GM23338 (cell line): Measurements from ENCODE around the gene MRO. TPM values are rescaled to one million over a fixed set of nuclear protein-coding genes. Genes with fewer than 3 reads are reported as not detected.
A peak's percentile ranks its signal among the peaks of the same experiment; 100 is the strongest.

ENCODE experiments used
- ATAC-seq: fragments of 200-7000 bp; cut with Tn5 transposase; 3 replicates; pipeline ENCODE4 v1.9.1; 2020
- DNase-seq: peaks from one replicate; pipeline ENCODE4 v3.0.0-alpha.2; 2015; ENCODE audit warnings: low spot score
- H2AFZ ChIP-seq: fragments of 200-600 bp; sonication (generic); 2 replicates; pipeline ENCODE4 v1.8.0; 2016; ENCODE audit warnings: antibody characterized with exemption, mild to moderate bottlenecking, moderate library complexity
- H3F3A ChIP-seq: fragments of 200-600 bp; sonication (generic); replicated peaks from 2 replicates; pipeline ENCODE4 v1.8.0; 2017; ENCODE audit warnings: antibody characterized with exemption, mixed run types, low read depth
- H3K27ac ChIP-seq: fragments of 200-600 bp; sonication (generic); 2 replicates; pipeline ENCODE4 v1.6.1; 2016; ENCODE audit warnings: low read depth
- H3K27me3 ChIP-seq: fragments of 200-600 bp; sonication (generic); 2 replicates; pipeline ENCODE4 v1.8.0; 2016; ENCODE audit warnings: mild to moderate bottlenecking, mixed run types, moderate library complexity; ENCODE audit not compliant: insufficient read depth
- H3K36me3 ChIP-seq: fragments of 200-600 bp; sonication (generic); 2 replicates; pipeline ENCODE4 v1.8.0; 2016; ENCODE audit warnings: mild to moderate bottlenecking; ENCODE audit not compliant: insufficient read depth
- H3K4me1 ChIP-seq: fragments of 200-600 bp; sonication (generic); 2 replicates; pipeline ENCODE4 v1.8.0; 2016; ENCODE audit warnings: mild to moderate bottlenecking, moderate library complexity; ENCODE audit not compliant: insufficient read depth
- H3K4me2 ChIP-seq: fragments of 200-600 bp; sonication (generic); 2 replicates; pipeline ENCODE4 v1.7.1; 2017; ENCODE audit warnings: mixed run types
- H3K4me3 ChIP-seq: fragments of 200-600 bp; sonication (generic); 2 replicates; pipeline ENCODE4 v1.6.1; 2016; ENCODE audit warnings: mixed run types
- H3K79me2 ChIP-seq: fragments of 200-600 bp; sonication (generic); replicated peaks from 2 replicates; pipeline ENCODE4 v1.8.0; 2017; ENCODE audit warnings: mild to moderate bottlenecking; ENCODE audit not compliant: insufficient read depth
- H3K9me2 ChIP-seq: fragments of 200-600 bp; sonication (generic); 2 replicates; pipeline ENCODE4 v1.8.0; 2017; ENCODE audit not compliant: insufficient read depth
- H4K20me1 ChIP-seq: fragments of 200-600 bp; sonication (generic); replicated peaks from 2 replicates; pipeline ENCODE4 v1.8.0; 2017; ENCODE audit warnings: mild to moderate bottlenecking; ENCODE audit not compliant: insufficient read depth
- H3K27ac Mint-ChIP-seq: 2 replicates; pipeline ENCODE4 v1.8.0; 2020; ENCODE audit warnings: inconsistent platforms, mild to moderate bottlenecking, moderate library complexity, mixed read lengths
- H3K27me3 Mint-ChIP-seq: 3 replicates; pipeline ENCODE4 v1.8.0; 2022; ENCODE audit warnings: low read depth, mild to moderate bottlenecking, moderate library complexity, mixed read lengths, inconsistent platforms; ENCODE audit not compliant: insufficient read depth, poor library complexity
- H3K36me3 Mint-ChIP-seq: 3 replicates; pipeline ENCODE4 v1.8.0; 2021; ENCODE audit warnings: low read depth, mild to moderate bottlenecking, inconsistent platforms, moderate library complexity, mixed read lengths
- H3K4me1 Mint-ChIP-seq: 3 replicates; pipeline ENCODE4 v1.8.0; 2020; ENCODE audit warnings: mild to moderate bottlenecking, inconsistent platforms, mixed read lengths
- H3K4me3 Mint-ChIP-seq: 3 replicates; pipeline ENCODE4 v1.8.0; 2021; ENCODE audit warnings: moderate library complexity, mild to moderate bottlenecking, inconsistent platforms, mixed read lengths
- H3K9me3 Mint-ChIP-seq: 3 replicates; pipeline ENCODE4 v1.8.0; 2020; ENCODE audit warnings: moderate library complexity, mild to moderate bottlenecking, inconsistent platforms, mixed read lengths
- CREB1 ChIP-seq: fragments of 250-450 bp; sonication (Bioruptor Pico); IDR thresholded peaks from 2 replicates; pipeline ENCODE4 v1.5.0; 2020; ENCODE audit warnings: low read depth, mild to moderate bottlenecking, moderate library complexity
- ETS1 ChIP-seq: IDR thresholded peaks from 2 replicates; pipeline ENCODE4 v1.6.1; 2016; ENCODE audit warnings: antibody characterized with exemption
- EZH2 ChIP-seq: fragments of 200-600 bp; sonication (generic); IDR thresholded peaks from one replicate; pipeline ENCODE4 v1.8.0; 2017; ENCODE audit warnings: antibody characterized with exemption, mild to moderate bottlenecking, low read depth; ENCODE audit not compliant: unreplicated experiment
- EZH2phosphoT487 ChIP-seq: fragments of 200-600 bp; sonication (generic); IDR thresholded peaks from one replicate; pipeline ENCODE4 v1.8.1; 2018; ENCODE audit warnings: antibody characterized with exemption; ENCODE audit not compliant: unreplicated experiment
- JUNB ChIP-seq: IDR thresholded peaks from one replicate; pipeline ENCODE4 v1.6.1; 2016; ENCODE audit warnings: antibody characterized with exemption; ENCODE audit not compliant: unreplicated experiment
- NANOG ChIP-seq: IDR thresholded peaks from 2 replicates; pipeline ENCODE4 v1.6.1; 2016; ENCODE audit warnings: antibody characterized with exemption, borderline replicate concordance
- POLR2AphosphoS5 ChIP-seq: IDR thresholded peaks from 2 replicates; pipeline ENCODE4 v1.6.1; 2016; ENCODE audit warnings: antibody characterized with exemption, low read depth
- STAT1 ChIP-seq: IDR thresholded peaks from one replicate; pipeline ENCODE4 v1.6.1; 2016; ENCODE audit warnings: antibody characterized with exemption; ENCODE audit not compliant: unreplicated experiment
- ZNF462 ChIP-seq: fragments of 250-450 bp; sonication (Bioruptor Pico); IDR thresholded peaks from 2 replicates; pipeline ENCODE4 v1.5.0; 2020; ENCODE audit warnings: mild to moderate bottlenecking, moderate library complexity
- polyA plus RNA-seq: library from polyadenylated mRNA; unstranded; fragments of >200 nt; fragmentation: Nextera tagmentation; extraction: Ambion mirVana; gene quantifications from 2 replicates; pipeline ENCODE4 v1.2.1, GENCODE V29; 2016
- total RNA-seq: library from RNA; depleted of rRNA; stranded (reverse); fragments of >200 nt; shearing (Covaris generic); gene quantifications from 2 replicates; pipeline ENCODE4 v1.2.3, GENCODE V29; 2014
- TF ChIP-seq, protein P1 (sequence below): IDR thresholded peaks from one replicate; pipeline ENCODE4 v1.6.1; 2018; ENCODE audit warnings: antibody characterized with exemption; ENCODE audit not compliant: unreplicated experiment

MRO gene
- total and polyA plus RNA-seq, 2 experiments from 2014 or later: 0.78 to 0.80 TPM

GRCh38 chr18:50749945-50750344, 69.9 kb downstream of the MRO start:
- no peak overlapping the region for H3K4me3 Mint-ChIP-seq
- no peak for DNase-seq
- Histone ChIP-seq H3K9me2 (peaks cover 8% of the 10 kb centered on the region; the same call in 1 of the 2 replicates), H3K27ac (no peak overlapping the region), H3K4me2 (no peak overlapping the region), H3K27me3 (no peaks in the 10 kb centered on the region), H3K4me1 (peaks cover 10% of the 10 kb centered on the region), H2AFZ (peak overlapping the region; percentile 74), H3K36me3 (no peaks in the 10 kb centered on the region), H4K20me1 (no peaks in the 10 kb centered on the region), H3F3A (no peaks in the 10 kb centered on the region), H3K79me2 (no peaks in the 10 kb centered on the region), H3K4me3 (no peak overlapping the region)
- H3K4me1 Mint-ChIP-seq: peaks cover 19% of the 10 kb centered on the region
- peaks cover 10% of the 10 kb centered on the region for H3K27me3 Mint-ChIP-seq
- peaks cover 14% of the 10 kb centered on the region; the same call in 2 of the 3 replicates for H3K36me3 Mint-ChIP-seq
- H3K9me3 Mint-ChIP-seq: peaks cover 16% of the 10 kb centered on the region
- ATAC-seq: no peak
- TF ChIP-seq ZNF462 (CRISPR knock-in tag): no peak
- TF ChIP-seq, protein P1, sequence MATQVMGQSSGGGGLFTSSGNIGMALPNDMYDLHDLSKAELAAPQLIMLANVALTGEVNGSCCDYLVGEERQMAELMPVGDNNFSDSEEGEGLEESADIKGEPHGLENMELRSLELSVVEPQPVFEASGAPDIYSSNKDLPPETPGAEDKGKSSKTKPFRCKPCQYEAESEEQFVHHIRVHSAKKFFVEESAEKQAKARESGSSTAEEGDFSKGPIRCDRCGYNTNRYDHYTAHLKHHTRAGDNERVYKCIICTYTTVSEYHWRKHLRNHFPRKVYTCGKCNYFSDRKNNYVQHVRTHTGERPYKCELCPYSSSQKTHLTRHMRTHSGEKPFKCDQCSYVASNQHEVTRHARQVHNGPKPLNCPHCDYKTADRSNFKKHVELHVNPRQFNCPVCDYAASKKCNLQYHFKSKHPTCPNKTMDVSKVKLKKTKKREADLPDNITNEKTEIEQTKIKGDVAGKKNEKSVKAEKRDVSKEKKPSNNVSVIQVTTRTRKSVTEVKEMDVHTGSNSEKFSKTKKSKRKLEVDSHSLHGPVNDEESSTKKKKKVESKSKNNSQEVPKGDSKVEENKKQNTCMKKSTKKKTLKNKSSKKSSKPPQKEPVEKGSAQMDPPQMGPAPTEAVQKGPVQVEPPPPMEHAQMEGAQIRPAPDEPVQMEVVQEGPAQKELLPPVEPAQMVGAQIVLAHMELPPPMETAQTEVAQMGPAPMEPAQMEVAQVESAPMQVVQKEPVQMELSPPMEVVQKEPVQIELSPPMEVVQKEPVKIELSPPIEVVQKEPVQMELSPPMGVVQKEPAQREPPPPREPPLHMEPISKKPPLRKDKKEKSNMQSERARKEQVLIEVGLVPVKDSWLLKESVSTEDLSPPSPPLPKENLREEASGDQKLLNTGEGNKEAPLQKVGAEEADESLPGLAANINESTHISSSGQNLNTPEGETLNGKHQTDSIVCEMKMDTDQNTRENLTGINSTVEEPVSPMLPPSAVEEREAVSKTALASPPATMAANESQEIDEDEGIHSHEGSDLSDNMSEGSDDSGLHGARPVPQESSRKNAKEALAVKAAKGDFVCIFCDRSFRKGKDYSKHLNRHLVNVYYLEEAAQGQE: no peak
- TF ChIP-seq JUNB: no peak
- TF ChIP-seq STAT1: no peak
- no peak for TF ChIP-seq NANOG
- no peak for TF ChIP-seq ETS1
- no peak for TF ChIP-seq EZH2
- TF ChIP-seq CREB1: no peak
- TF ChIP-seq EZH2phosphoT487: no peak
- no peak for TF ChIP-seq POLR2AphosphoS5
- H3K27ac Mint-ChIP-seq: no peak overlapping the region
